DOHH2 (cell line): ENCODE results near the gene EHHADH.
A peak's percentile ranks its signal among the peaks of the same experiment; 100 is the strongest.

ENCODE experiments used
- H3F3A ChIP-seq: fragments of 200-600 bp; sonication (generic), shearing (Covaris generic); 2 replicates; pipeline ENCODE4 v1.6.0; 2016; ENCODE audit warnings: antibody characterized with exemption, mild to moderate bottlenecking; ENCODE audit not compliant: control insufficient read depth, insufficient read depth
- H3K27ac ChIP-seq: fragments of 200-600 bp; sonication (generic); 2 replicates; pipeline ENCODE4 v1.5.1; 2014; ENCODE audit warnings: low read depth, mild to moderate bottlenecking, low read length, moderate library complexity
- H3K27me3 ChIP-seq: fragments of 200-600 bp; sonication (generic); 2 replicates; pipeline ENCODE4 v1.6.1; 2014; ENCODE audit warnings: mild to moderate bottlenecking, low read length, mixed read lengths; ENCODE audit not compliant: control insufficient read depth
- H3K36me3 ChIP-seq: fragments of 200-600 bp; sonication (generic); 2 replicates; pipeline ENCODE4 v1.6.1; 2014; ENCODE audit warnings: mild to moderate bottlenecking, low read length, moderate library complexity, mixed read lengths; ENCODE audit not compliant: control insufficient read depth
- H3K4me1 ChIP-seq: fragments of 200-600 bp; sonication (generic); 2 replicates; pipeline ENCODE4 v1.6.1; 2014; ENCODE audit warnings: mild to moderate bottlenecking, low read length, mixed read lengths; ENCODE audit not compliant: control insufficient read depth
- H3K4me2 ChIP-seq: fragments of 200-600 bp; sonication (generic); 2 replicates; pipeline ENCODE4 v1.6.0; 2014; ENCODE audit warnings: mild to moderate bottlenecking, low read length, moderate library complexity
- H3K4me3 ChIP-seq: fragments of 200-600 bp; sonication (generic); 2 replicates; pipeline ENCODE4 v1.5.1; 2014; ENCODE audit warnings: mild to moderate bottlenecking, low read length, mixed read lengths
- H3K79me2 ChIP-seq: fragments of 200-600 bp; sonication (generic); 2 replicates; pipeline ENCODE4 v1.6.1; 2014; ENCODE audit warnings: mild to moderate bottlenecking, low read length, mixed read lengths; ENCODE audit not compliant: control insufficient read depth
- H3K9me2 ChIP-seq: fragments of 200-600 bp; sonication (generic); replicated peaks from 2 replicates; pipeline ENCODE4 v1.6.1; 2014; ENCODE audit warnings: mild to moderate bottlenecking, low read length, mixed read lengths; ENCODE audit not compliant: control insufficient read depth
- H3K9me3 ChIP-seq: fragments of 200-600 bp; sonication (generic); 2 replicates; pipeline ENCODE4 v1.6.1; 2014; ENCODE audit warnings: antibody characterized with exemption, low read length, mixed read lengths; ENCODE audit not compliant: control insufficient read depth, insufficient read depth
- H4K20me1 ChIP-seq: fragments of 200-600 bp; sonication (generic); 2 replicates; pipeline ENCODE4 v1.6.0; 2014; ENCODE audit warnings: low read depth, mild to moderate bottlenecking, antibody characterized with exemption, low read length, moderate library complexity; ENCODE audit not compliant: control insufficient read depth, insufficient read depth
- CTCF ChIP-seq: fragments of 200-600 bp; sonication (generic); IDR thresholded peaks from one replicate; pipeline ENCODE4 v1.5.1; 2014; ENCODE audit warnings: antibody characterized with exemption, mild to moderate bottlenecking, low read depth, low read length; ENCODE audit not compliant: poor library complexity, severe bottlenecking
- EZH2phosphoT487 ChIP-seq: fragments of 200-600 bp; sonication (generic); IDR thresholded peaks from 2 replicates; pipeline ENCODE4 v1.6.1; 2017; ENCODE audit warnings: borderline replicate concordance, mild to moderate bottlenecking, antibody characterized with exemption, low read length, moderate library complexity, mixed read lengths

Gene EHHADH

GRCh38 chr3:185207481-185207880, 46.4 kb downstream of the EHHADH start:
- no peaks in the 10 kb centered on the region for H3K36me3 ChIP-seq
- H3K4me2 ChIP-seq = peak overlapping the region; percentile 82
- H3K9me2 ChIP-seq = no peaks in the 10 kb centered on the region
- H3K79me2 ChIP-seq = no peaks in the 10 kb centered on the region
- TF ChIP-seq CTCF (no peak), EZH2phosphoT487 (no peak)
- peak overlapping the region; percentile 75 for H3K27ac ChIP-seq
- no peaks in the 10 kb centered on the region for H3F3A ChIP-seq
- H3K27me3 ChIP-seq = no peaks in the 10 kb centered on the region
- H3K4me1 ChIP-seq = peaks cover 24% of the 10 kb centered on the region
- no peaks in the 10 kb centered on the region for H3K9me3 ChIP-seq
- H3K4me3 ChIP-seq = peak overlapping the region; percentile 57
- H4K20me1 ChIP-seq = no peaks in the 10 kb centered on the region

- no peaks in the 10 kb centered on the region for H3K79me2 ChIP-seq
- no peaks in the 10 kb centered on the region for H3K9me3 ChIP-seq
- H3K4me1 ChIP-seq = peaks cover 24% of the 10 kb centered on the region
- H3K9me2 ChIP-seq = no peaks in the 10 kb centered on the region
- H3K4me2 ChIP-seq = no peak overlapping the region
- no peak overlapping the region for H3K27ac ChIP-seq
- H3K27me3 ChIP-seq = no peaks in the 10 kb centered on the region
- no peaks in the 10 kb centered on the region for H4K20me1 ChIP-seq
- no peak for TF ChIP-seq CTCF
- H3F3A ChIP-seq = no peaks in the 10 kb centered on the region
- H3K4me3 ChIP-seq = no peak overlapping the region
- no peaks in the 10 kb centered on the region for H3K36me3 ChIP-seq
Observed at GRCh38 chr3:185205865-185206264, 48.0 kb downstream of the EHHADH start.

GRCh38 chr3:185204894-185205293, 49.0 kb downstream of the EHHADH start:
- Histone ChIP-seq H3K79me2 (no peaks in the 10 kb centered on the region), H3K4me2 (no peak overlapping the region), H3K4me1 (peaks cover 24% of the 10 kb centered on the region), H3K9me2 (no peaks in the 10 kb centered on the region), H3K9me3 (no peaks in the 10 kb centered on the region), H3K27me3 (no peaks in the 10 kb centered on the region), H3K4me3 (no peak overlapping the region), H4K20me1 (no peaks in the 10 kb centered on the region), H3K27ac (no peak overlapping the region), H3K36me3 (no peaks in the 10 kb centered on the region), H3F3A (no peaks in the 10 kb centered on the region)
- no peak for TF ChIP-seq EZH2phosphoT487
- TF ChIP-seq CTCF = no peak

GRCh38 chr3:185200639-185201038, 53.2 kb downstream of the EHHADH start:
- no peaks in the 10 kb centered on the region for H3K4me1 ChIP-seq
- H3K4me2 ChIP-seq = no peak overlapping the region
- H3K36me3 ChIP-seq = no peaks in the 10 kb centered on the region
- H3K27me3 ChIP-seq = no peaks in the 10 kb centered on the region
- H3K9me3 ChIP-seq = no peaks in the 10 kb centered on the region
- H3K79me2 ChIP-seq = no peaks in the 10 kb centered on the region
- no peak overlapping the region for H3K4me3 ChIP-seq
- H4K20me1 ChIP-seq = no peaks in the 10 kb centered on the region
- TF ChIP-seq EZH2phosphoT487 (no peak), CTCF (no peak)
- no peaks in the 10 kb centered on the region for H3F3A ChIP-seq
- H3K27ac ChIP-seq = no peak overlapping the region
- no peaks in the 10 kb centered on the region for H3K9me2 ChIP-seq
